HG03196 (cell line): ENCODE results near the gene PSMD12.
"Not testable (repeated sequence)": the region's sequence is repeated elsewhere in the genome, so short reads cannot be mapped to it uniquely, and the experiment has no call there.

Source experiments
- ATAC-seq: cut with Tn5 transposase; IDR thresholded peaks from one replicate; pipeline ENCODE4 v1.9.1; 2021; ENCODE audit not compliant: unreplicated experiment

PSMD12 gene

DNA sequence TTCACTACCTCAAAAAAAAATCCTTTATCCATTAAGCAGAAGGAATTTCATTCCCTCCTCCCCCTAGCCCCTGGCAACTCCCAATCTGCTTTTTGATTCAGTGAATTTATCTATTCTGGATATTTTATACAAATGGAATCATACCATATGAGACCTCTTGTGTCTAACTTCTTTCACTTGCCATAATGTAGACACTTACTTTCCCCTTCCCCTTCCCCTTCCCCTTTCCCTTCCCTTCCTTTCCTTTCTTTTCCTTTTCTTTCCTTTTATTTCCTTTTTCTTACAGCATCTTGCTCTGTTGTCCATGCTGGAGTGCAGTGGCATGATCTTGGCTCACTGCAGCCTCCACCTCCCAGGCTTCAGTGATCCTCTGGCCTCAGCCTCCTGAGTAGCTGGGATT, 50.5 kb downstream of the PSMD12 start:
- ATAC-seq, result no peak

DNA sequence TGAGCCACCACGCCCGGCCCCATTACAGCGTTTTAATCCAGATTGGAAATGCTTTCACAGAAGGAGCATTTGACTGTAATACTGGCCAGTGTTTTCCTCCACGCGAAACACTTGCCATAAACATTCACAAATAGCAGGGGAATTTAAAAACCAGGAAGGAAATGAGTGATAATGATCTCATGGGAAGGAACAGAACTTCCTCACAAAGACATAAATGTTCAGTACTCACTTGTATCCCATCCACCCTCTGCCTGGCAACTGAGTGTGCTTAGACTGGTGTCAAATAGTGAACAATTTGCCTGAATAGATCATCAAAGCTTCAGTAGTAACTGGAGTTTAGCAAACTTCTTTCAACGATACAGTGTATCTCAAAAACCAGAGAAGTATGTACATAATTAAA, 54.1 kb downstream of the PSMD12 start:
- ATAC-seq, result no peak

DNA sequence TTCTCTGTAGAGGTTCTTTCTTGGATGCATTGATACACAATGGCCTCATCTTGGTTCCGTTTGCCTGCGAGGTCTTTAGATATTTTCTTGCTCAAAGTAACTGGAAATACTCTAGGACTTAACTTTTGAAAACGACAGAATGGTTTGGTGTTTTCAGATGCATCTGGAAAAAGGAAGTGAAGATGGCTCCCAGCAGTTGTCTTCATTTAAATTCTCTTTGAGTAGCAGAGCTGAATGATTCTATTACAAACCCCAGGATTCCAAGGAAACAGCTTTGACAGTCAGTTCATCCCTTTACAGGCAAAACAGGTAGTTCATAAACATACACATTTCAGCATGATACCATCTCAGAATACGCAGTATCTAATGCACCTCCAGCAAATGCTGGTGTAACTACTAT, 54.8 kb downstream of the PSMD12 start:
- ATAC-seq, result no peak

DNA sequence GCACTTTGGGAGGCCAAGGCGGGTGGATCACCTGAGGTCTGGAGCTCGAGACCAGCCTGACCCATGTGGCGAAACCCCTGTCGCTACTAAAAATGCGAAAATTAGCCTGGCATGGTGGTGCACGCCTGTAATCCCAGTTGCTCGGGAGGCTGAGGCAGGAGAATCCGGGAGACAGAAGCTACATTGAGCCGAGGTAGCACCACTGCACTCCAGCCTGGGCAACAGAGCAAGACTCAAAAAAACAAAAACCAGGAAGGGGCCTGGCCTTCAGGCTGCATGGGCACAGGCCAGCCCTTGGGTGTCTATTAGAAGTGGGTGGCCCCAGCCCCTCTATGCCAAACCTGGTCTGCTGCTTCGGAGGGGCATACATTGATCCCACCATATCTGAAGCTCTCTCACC, 56.0 kb downstream of the PSMD12 start:
- no peak for ATAC-seq

DNA sequence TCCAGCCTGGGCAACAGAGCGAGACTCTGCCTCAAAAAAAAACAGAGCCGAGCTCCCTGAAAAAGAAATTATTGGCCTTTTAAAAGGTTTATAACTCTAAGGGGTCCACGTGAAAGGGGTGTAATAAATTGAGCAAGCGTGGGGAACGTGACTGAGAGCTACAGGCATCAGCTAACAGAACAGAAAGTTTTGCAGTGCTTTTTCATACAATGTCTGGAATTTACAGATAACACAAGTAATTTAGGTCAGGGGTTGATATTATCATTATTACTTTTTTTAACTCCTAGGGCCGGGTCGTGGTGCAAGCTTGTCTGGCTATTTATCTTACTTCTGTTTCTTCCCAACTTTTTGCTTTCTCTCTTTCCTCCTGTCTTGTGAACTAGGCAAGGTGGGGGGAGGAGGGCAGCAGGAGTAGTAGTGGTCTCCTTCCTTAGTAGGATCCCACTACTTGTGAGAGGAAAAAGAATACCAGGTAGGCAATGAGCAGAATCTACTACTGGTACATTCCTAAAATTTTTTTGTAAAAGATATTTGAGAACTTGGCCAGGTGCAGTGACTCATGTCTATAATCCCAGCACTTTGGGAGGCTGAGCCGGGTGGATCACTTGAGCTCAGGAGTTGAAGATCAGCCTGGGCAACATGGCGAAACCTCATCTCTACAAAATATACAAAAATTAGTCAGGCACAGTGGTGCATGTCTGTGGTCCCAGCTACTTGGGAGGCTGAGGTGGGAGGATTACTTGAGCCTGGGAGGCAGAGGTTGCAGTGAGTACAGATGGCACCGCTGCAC, 60.7 kb downstream of the PSMD12 start:
- not testable (repeated sequence) for ATAC-seq

DNA sequence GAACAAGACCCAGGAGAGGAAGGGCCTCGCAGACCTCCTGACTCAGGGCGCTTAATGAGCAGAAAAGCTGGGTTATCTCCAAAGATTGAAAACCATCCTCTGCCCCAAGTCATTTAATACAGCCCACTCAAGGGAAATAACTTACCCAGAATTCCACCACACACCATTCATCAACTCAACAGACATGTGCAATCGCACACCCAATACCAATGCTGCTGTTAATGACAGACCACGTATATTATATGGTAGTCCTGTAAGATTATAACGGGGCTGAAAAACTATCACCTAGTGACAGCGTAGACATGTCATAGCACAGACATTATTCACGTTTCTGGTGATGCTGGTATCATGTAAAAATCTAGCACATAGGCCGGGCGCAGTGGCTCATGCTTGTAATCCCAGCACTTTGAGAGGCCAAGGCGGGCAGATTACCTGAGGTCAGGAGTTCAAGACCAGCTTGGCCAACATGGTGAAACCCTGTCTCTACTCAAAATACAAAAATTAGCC, 68.9 kb downstream of the PSMD12 start:
- no peak for ATAC-seq

DNA sequence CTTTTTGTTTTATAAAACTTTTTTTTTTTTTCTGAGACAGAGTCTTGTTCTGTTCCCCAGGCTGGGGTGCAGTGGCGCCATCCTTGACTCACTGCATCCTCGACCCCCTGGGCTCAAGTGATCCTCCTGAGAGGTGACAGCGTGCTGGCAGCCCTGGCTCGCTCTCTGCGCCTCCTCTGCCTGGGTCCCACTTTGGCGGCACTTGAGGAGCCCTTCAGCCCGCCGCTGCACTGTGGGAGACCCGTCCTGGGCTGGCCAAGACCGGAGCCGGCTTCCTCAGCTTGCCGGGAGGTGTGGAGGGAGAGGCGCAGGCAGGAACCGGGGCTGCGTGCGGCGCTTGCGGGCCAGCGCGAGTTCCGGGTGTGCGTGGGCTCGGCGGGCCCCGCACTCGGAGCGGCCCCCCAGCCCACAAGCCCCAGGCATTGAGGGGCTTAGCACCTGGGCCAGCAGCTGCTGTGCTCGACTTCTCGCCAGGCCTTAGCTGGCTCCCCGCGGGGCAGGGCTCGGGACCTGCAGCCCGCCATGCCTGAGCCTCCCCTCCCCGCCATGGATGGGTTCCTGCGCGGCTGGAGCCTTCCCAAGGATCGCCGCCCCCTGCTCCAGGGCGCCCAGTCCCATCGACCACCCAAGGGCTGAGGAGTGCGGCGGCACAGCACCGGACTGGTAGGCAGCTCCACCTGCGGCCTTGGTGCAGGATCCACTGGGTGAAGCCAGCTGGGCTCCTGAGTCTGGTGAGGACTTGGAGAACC, 71.8 kb downstream of the PSMD12 start:
- no peak for ATAC-seq

DNA sequence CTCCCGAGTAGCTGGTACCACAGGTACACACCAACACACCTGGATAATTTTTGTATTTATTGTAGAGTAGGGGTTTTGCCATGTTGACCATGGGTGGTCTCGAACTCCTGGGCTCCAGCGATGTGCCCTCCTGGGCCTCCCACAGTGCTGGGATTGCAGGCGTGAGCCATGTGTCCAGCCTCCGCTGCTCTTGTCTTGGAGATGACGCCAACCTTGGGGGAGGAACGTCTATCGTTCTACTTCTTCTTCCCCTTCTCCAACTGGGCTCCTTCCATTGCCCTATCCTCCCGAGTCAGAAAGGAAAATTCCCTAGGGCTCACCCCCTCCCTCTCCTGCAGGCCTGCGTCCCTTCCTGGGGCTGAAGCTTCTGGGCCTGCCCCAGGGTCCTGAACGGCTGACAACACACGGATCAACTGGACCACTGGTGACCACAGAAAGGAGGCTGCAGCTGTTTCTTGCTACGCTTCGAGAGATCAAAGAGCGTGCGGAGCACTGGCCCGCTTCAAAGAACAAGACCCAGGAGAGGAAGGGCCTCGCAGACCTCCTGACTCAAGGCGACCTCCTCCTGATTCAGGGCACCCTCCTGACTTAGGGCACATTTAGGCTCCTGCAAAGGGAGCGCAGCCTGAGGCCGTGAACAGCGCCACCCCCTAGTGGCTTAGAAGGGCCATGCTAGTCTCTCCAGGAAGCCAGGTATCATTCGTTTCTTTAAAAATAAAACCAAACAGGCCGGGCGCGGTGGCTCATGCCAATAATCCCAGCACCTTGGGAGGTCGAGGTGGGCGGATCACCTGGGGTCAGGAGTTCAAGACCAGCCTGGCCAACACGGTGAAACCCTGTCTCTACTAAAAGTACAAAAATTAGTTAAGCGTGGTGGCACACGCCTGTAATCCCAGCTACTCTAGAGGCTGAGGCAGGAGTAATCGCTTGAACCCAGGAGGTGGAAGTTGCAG, 72.8 kb downstream of the PSMD12 start:
- ATAC-seq, result peak; percentile 93

DNA sequence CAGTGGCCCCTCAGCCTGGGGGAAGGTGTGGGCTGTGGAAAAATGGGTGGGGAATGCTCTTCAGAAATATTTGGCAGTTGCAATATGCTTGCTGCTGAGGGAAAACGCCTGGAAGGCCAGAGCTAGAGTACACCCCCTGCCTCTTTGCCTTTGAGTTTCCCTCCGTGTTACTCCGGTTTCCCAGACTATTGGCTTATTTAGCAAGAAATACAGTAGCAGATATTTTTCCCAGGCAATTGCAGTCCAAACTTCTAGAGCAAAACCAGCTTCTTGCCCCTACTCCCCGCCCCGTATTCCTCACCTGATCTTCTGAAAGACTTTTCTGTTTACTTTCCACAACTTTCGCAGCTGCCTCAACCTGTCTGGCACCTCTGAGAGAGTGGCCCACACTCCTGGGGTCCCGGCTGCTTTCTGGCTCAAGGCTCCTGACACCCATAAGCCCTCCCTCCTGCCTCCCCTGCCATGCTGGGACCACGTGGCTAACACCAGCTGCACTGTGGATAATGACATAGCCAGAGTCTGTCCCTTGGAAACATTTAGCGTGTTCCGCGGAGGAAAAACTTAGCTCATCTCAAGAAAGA, 75.6 kb downstream of the PSMD12 start:
- no peak for ATAC-seq

DNA sequence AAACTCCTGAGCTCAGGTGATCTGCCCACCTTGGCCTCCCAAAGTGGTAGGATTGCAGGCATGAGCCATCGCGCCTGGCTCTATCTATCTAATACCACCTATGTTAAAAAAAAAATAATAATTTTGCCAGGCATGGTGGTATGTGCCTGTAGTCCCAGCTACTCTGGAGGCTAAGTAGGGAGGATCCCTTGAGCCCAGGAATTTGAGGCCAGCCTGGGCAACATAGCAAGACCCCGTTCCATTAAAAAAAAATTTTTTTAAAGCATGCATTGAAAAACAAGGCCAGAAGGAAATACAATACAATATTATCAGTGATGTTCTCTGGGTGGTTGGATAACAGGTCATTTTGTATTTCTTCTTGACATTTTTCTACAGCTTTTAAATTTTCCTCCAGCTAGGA, 76.1 kb downstream of the PSMD12 start:
- no peak for ATAC-seq

DNA sequence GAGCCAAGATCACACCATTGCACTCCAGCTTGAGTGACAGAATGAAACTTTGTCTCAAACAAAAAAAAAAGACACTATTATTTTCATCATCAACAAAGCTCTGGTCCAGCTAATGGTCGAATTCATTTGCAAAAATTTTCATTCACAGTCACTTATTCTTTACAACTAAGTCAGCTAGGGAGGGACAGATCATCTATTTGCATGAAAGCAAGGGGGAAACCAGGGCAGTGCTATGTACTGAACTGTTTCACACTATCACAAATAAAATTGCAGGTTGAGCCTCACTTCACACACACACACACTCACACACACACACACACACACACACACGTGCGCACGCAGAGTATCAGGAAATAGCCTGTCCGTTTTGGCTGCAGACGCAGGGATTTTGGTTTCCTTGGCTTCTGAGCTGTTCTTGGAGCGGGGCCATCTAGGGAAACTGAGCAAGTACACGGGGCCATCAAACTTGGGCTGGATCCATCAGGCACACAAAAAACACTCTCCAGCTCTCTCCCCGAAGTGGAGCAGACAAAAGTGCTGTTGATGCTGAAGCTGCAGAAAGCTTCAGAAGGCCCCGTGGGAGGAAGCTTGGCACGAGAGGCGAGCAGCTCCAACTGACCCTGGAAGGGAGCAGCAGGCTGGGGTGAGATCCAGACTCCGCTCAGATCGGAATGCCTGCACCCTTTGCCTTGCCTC, 77.0 kb downstream of the PSMD12 start:
- no peak for ATAC-seq
